Right forelimb (tissue), 1 donor: Measurements from ENCODE around the gene EFEMP1.

Experiments
- DNase-seq: peaks from one replicate; pipeline ENCODE4 v3.0.0-alpha.2; 2018

EFEMP1 gene

DNA sequence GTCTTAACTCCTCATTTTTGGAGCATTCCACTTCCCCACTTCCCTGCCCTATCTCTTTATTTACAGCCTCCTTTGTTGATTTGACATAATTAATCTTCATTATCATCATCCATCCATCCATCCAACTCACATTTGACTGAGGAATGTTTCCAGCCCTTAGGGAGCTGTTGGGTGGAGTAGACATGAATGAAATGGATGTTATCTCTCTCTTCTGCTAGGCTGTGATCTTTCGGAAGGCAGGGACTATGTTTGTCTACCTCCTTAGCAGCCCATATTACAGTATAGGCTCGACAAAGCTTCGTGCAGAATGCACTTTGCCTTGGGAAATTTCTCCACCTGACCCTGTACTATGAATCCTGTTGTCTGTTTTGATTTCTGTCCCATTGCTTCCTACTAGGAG, 7.7 kb upstream of the EFEMP1 start:
- DNase-seq = no peak

DNA sequence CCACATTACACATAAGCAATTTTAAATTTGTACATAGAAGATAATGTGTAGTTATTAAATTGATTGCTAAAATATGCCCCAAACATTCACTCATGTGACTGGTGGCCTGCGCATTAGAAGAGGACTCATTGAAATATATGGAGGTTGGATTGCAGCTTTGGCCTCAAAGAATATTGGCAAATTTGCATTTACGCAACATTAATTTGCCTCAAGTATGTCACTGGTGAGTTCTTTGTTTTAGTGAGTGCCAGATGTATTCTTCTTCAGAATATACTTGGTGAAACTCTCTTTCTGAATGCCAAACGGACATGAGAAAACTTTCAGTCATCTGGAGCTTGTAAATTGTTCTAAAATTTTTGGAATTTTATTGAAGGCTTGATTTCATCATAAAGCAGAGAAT, 5.9 kb upstream of the EFEMP1 start:
- DNase-seq = no peak

DNA sequence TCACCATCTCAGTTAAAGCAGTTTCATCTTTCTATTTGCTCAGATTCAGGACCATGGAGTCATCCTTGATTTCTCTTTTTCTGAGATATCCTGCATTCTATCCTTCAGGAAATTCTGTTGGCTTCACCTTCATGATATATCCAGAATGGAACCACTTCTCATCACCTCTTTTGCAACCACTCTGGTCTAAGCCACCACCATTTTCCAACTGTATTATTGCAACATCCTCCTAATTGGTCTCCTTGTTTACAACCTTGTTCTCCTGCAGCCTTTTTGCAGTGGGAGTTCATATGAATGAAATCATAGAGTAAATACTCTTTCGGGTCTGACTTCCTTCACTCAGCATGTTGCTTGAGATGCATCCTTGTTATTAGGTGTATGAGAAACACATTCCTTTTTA, 3.4 kb upstream of the EFEMP1 start:
- DNase-seq = no peak

DNA sequence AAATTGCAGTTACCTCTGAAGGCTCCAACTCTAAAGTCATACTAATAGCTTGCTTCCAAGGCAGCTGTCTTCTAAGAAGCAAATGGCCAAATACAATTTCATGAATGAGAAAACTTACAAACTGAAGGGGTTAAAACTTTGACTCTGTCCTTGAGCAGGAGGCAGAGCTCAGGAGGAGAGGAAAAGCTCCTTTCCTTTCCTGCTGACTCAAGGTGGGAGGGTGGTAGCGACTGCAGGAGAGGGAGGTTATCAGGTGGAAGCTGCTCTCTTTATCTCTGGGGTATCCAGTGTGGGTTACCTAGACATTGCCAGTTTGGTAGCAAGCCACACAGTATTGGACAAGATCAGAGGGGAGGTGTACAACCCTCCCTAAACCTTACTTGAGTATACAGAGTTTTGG, 2.7 kb upstream of the EFEMP1 start:
- DNase-seq = no peak

DNA sequence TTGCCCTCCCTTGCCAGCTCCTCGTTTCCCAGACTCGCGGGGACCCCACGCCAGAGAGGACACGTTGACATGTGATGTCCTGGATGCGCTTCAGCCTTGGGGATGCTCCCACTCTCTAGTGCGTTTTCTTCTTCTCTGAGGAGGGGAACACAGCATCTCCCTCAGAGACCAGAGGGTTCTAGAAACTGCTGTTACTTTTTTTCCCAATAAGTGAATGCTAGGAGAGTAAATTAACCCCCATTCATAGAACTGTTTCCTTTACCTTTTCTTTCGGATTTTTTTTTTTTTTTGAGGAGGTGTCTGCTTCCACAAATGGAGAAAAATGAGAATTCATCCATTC, 370 bp upstream of the EFEMP1 start:
- no peak for DNase-seq

DNA sequence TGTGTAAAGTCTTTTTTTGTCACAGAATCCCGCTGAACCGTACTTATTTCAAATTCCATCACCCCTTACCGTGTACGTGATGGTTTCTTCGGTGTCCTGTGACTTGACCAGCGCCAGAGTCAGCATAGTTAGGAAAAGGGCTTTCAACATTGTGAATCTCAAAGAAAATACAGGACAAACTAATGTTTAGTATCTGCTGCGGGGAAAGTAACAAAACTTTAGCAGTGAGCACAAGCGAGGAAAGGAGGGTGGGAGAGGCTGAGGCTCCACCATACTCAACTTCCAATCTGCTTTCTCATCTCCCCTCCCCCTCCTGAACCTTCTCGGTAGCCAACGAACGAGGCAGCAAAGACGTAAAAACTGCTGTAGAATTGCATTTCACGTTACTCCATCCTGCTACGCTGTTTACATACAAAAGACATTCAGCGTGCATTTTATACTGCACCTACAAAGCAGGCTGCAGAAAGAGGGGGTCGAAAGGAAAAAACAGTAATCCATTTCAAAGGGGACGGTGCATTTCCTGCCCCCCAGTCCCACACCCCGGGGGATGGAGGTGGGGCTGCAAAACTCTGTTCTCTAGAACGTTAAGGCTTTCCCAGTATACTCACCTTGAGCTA, 1.2 kb downstream of the EFEMP1 start:
- no peak for DNase-seq

DNA sequence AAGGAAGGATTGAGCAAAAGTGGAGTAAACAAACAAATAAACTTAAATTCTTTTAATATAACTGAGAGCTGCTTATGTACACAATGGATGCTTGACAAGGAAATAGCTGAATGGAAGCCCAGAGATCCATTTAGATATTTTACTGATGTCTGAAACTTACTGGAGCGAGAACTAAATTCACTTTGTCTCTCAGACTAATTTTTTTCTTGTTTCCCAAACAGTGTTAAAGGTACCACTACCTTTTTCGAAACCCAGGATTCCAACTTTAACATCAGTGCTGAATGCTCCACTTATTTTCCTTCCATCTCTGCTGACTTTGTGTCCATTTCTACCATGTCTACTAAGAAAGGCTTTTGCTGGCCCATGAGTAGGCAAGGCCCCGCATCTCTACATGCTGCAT, 4.0 kb downstream of the EFEMP1 start:
- DNase-seq = no peak

DNA sequence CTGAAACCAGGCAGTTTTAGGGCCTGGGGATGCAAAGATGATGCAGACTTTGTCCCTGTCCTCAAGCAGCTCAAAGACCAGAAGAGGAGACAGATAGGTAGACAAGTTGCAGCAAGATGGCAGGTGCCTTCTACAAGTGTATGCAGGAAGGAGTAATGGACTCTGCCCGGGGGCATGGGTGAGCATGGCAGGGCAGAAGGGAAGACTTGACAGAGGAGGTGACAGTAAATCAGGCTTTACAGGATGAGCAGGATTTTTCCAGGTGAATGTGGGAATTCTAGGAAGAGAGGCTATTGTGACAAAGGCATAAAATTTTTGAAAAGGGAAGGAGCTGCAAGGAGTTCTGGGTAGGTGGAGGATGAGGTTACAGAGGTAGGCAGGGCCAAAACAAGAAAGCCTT, 4.7 kb downstream of the EFEMP1 start:
- DNase-seq = no peak

DNA sequence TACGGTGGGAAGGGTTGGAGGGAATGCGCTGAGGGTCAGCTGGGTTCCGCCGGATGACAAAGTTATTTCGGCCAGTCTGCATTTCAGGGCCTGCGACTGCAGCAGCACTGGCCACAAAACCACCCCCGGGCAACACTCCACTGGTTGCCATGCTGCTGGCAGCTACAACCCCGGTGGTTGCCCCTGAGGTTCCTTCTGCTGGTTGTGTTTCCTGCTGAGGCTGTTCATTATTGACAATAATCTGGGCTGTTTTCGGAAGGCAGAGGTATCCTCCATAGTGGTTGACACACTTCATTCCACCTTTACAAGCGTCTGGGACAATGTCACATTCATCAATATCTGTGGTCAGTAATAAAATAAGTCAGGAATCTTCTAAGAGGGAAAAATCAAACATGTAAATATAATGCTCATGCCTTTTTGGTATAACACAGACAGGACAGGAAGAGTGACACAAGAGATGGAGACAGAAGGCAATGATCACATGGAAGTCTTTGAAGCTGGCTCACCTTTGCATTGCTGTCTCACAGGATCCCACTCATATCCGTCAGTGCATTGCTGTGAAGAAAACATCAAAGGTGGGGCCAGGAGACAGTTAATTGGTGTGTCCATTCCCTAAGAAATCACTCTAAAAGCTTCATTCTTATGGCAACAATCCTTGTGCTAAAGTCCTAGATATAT, 5.7 kb downstream of the EFEMP1 start:
- DNase-seq = no peak

DNA sequence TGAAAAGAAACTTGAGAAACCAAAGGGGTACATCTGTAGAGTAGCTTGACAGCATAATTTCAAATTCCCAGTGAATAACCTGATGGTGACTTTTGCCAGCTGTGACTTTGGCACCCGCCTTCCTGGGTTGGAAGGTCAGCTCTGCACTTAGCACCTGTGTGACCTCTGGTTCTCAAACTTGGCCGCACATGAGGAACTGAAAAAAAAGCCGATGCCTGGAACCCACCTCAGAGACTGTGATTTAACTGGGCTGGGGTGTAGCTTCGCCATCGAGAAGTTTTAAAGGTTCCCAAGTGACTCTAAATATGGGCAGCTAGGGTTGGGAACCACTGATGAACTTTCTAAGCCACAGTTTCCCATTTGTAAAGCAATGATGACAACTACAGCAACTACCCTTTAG, 6.5 kb downstream of the EFEMP1 start:
- no peak for DNase-seq

DNA sequence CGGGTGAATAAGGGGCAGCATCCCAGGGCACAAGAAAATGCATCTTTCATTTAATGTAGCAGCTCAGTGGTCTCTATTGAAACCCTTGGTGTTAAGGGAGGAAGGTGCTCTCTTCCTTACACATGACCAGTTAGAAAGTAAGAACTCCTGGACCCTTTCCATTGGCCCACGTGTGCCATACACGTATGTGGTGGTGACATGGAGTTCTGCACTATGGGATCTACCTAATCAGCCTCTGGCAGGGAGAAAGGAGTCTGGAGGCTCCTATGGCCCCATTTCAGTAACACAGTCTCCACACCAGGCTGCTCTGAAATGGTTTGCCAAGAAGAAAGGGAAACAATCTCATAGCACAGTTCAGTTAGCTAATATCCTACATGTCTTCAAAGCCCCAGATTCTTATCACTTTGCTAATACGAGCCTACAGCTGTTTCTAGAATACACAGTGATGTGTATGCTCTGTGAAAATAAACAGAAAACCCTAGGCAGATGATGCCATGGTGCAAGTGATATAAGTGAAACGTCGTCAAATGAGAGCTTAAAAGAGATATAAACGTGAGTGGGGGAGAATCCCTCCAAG, 7.0 kb downstream of the EFEMP1 start:
- no peak for DNase-seq

DNA sequence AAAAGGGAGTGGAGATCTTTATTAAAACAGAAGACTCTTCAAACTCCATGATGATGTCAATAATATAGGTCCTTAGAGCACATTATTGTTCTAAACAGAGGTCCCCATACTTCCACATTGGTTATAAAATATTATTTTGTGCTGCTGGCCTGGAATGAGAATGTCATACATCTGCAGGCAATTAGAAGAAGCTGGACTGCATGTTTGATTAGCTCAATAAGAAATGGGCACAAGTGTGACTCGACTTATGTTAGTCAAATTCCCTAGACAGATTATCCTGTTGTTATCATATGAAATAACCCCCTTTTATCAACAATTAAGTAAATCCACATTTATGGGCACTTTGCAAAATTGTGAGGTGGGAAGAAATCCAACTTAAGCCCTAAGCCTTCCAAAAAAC, 8.8 kb downstream of the EFEMP1 start:
- no peak for DNase-seq

DNA sequence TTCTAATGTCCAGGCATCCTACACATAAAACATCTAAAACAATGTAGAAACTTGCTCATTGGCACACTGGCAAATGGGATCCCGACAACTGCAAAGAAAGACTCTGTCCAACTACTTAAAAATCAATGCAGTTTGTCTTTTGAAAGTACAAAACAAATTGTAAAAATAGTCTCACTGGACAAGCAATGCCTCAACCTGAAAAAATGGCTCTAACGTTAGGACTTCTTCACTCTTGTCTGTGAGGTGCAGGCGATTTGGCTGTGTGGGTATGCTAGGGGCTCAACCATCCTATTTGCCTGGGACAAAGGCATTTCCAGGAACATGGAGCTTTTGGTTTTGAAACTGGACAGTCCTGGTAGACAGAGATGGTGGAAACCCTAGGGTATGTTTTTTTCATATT, 10.7 kb downstream of the EFEMP1 start:
- DNase-seq = no peak

DNA sequence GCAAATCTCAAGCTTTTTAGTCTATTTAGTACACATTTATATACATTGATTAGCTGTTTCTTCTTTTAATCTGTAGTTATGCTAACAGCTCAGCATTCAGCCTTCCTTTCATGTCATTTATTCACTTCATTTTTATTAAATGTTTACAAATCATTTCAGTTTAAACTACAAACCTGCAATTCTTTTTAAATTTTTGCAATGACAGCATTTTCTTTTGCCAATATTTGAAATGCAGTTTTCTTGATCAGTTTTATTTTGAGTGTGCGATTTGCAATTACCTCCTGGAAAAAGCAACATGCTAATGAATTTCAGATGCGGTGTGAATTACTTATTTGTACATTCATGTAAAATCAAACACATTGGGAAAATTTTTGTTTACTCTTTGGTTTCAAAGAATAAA, 13.5 kb downstream of the EFEMP1 start:
- DNase-seq = no peak

DNA sequence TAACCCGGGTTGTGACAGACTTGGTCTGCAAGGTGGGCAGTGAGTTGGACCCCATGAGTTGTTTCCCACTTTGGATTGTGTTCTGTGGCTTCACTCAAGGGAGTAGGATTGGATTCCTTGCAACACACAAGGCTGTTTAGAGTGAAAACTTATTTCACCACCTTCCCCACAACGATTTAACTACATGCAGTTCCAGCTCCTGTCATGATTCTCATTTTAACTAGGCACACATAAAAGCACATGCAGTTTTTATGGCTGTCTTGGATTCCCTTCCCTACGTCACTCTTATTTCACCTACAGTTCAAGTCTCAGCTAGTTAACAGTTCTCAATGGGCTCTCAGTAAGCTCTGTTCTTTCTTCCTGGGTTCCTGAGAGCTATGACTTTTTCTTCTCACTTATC, 15.9 kb downstream of the EFEMP1 start:
- DNase-seq = no peak

DNA sequence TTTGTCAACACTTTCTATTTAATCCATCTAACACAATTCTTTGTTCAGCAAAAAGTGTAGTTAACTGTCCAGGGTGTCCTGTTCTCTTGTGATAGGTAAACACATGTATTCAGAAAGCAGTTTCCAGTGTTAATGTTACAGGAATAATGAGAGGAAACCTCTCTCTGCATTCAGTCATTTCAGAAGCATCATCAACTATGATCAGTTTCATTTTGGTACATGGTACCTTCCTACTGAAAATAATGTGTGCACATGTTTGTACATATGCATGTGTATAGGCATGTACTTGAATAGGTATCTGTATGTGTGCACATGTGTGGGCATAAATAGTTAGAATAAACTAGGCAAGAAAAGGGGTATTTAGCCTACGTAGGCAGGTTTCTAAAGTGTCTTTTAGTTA, 16.6 kb downstream of the EFEMP1 start:
- no peak for DNase-seq

DNA sequence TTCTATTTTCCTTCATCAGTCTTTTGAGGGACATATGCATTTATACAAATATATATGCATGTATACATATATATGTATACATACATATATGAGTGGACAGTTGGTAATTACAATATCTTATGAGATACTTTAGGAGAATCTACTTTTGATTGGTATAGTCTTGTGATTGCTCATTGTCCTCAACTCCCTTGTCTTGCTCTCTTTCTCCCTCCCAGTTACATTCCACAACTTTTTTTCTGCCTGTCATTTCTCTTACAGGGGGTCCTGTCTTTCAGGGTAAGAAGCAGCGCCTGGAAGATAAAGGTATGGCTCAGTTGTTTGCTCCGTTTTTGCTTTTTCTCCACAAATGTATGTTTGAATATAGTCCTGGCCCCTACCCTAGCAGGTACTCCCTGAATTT, 19.9 kb downstream of the EFEMP1 start:
- DNase-seq = no peak

DNA sequence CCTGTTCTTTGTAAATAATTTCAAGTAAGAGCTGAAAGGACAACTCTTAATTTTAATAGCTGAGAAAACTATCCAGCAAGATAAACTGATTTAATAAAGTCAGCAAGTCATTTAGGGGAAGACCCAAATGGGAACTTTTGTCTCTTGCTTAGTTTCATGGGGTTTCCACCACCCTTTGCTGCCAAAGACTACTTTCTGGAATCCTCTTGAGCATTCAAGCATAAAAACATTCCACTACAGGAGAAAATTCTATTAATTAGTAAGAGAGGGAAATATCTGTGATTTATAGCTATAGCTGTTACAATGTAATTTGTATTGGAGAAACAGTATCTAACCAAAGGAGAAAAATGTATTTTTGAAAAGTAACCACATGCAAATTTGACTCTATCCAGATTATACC, 20.6 kb downstream of the EFEMP1 start:
- DNase-seq = no peak

DNA sequence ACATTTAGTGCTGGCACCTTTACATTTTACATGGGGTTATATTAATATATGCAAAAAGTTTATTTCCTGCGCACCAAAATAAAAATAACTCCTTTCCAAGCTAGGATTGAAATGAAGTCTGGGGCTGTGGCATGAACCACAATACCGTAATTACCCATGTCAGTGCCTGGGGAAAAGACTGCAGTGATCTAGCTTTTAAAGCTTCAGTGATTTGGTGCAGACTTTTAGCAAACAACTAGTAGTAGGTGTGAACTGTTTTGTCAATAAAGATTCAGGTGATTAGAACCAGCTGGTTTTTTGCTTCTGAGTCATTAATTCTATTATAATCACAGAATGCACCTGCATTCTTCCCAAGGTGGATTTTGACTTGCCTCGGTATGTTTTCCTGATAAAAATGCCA, 21.2 kb downstream of the EFEMP1 start:
- DNase-seq = no peak

DNA sequence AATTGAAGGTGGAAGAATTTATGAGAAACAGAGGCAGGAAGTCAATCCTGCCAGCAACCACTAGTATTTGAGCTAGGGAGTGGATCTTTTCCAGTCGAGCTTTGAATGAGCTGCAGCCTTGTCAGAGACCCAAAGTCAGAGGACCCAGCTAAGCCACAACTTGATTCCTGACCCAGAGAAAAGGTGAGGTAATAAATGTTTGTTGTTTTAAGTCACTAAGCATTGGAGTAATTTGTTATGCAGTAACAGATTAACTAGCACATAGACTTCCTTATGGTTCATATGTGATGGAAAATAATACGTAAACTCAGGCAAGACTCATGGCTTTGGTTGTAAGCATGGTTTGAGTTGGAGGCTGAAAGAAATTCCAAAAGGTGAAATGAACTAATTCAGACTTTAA, 21.6 kb downstream of the EFEMP1 start:
- no peak for DNase-seq

DNA sequence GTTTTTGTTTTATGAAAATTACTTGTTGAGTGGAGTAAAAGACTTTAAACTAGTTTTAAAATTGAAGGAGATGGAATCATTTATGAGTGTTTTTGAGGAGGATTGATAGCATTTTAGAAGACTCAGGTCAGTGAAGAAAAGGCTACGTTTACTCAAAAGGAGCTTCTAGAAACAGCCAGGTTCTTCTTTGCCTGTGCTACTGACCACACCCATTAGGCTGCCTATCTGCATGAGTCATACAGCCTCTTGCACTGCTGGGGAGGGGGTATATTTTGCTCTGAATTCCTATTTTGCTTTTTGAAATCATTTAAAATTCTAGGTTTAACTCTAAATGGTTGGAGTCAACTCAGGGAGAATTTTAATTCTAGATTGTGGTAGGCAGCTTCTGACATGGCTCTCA, 22.3 kb downstream of the EFEMP1 start:
- DNase-seq = no peak

DNA sequence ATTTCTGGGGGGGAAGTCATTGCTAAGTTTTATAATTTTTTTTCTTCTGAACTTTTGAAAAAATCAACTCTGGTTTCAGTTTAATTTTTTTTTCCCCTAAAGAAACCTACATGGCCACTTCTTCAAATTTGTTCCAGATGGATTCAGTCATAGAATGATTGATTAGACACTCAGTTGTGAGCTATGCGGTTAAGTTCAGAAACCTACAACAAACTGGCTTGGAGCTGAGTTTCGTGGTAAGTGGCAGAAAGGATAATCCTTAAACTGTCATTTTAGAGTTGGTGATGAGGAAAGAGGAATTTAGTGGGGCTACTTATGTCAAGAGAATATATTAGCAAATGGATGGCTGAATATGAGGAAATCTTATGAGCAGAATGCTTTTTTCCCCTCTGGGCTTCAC, 23.7 kb downstream of the EFEMP1 start:
- DNase-seq = no peak

DNA sequence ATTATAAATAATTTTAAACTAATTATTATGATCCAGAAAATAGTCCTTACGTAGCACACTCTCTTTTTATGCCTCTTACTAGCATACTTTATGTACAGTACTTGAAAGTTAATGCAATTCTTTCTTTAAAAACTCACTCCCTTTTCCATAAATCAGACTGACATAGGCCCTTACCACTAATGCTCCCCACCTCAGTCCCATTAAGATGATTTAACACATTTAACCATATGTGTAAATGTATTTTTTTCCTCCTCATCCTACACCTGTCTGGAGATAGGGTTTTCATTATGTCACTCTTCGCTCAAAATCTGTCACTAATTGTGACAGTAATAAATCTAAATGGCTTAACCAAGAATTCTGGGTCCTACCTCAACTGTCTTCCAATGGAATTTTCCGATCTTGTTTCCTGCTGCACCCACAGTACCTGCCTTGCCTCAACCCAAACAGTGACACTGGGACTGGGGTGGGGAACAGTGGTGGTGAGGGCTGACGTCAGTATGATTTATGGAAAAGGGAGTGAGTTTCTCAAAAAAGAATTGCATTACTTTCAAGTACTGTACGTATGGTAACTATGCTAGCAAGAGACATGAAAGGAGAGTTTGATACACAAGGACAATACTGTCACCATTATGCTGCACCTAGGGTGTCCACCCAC, 25.1 kb downstream of the EFEMP1 start:
- DNase-seq = no peak

DNA sequence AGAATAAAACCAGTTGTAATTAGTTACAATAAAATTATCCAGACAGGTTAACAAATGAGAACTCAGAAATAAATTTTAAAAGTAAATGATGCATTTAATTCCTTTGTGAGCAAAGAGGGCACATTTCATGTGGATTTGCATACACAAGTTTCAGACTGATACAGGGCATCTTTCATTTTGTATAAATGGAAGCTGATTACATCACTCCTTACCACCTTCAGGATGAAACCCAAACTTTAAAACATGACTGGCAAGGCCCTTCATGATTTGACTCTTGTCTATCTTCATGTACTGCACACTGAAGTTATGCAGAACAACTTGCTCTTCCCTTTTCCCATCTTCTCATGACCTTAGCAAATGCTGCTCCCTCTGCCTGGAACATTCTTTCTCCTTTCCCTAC, 26.9 kb downstream of the EFEMP1 start:
- no peak for DNase-seq

DNA sequence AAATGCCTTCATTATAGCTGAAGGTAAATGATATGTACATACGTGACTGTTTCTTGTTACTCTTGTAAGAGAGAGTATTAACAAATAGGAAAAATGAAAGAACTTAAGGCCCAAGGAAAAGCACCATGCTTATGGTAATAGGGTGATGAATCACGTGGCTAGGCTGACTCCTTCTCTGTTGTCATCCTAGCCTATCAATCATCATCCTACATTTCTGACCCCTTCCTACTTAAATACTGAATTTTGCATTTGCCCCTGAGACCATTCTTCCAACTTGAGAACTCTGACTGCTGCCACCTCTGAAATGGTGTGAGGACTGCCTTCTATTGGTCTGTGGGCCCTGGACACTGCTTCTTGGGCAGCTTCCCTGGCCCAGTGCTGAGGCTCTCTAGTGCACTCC, 28.9 kb downstream of the EFEMP1 start:
- DNase-seq = no peak
